Fibroblast of skin of back (primary cell): Measurements from ENCODE around the gene ZNF593OS. TPM values are rescaled to one million over a fixed set of nuclear protein-coding genes. Genes with fewer than 3 reads are reported as not detected.

Experiments used
- DNase-seq: peaks from one replicate; pipeline ENCODE4 v3.0.0-alpha.2; 2013
- polyA plus RNA-seq, 2 experiments: library from polyadenylated mRNA; unstranded; fragments of 120-200 nt; gene quantifications; one replicate each; pipeline ENCODE4 v1.2.1, GENCODE V29; 2013; ENCODE audit not compliant: insufficient read length in 2 of 2

Gene ZNF593OS
- polyA plus RNA-seq (2013, experiment 1 of 2; ENCODE audit: insufficient read length) = 1.3 TPM
- 0.42 TPM for polyA plus RNA-seq (2013, experiment 2 of 2; ENCODE audit: insufficient read length)

DNA sequence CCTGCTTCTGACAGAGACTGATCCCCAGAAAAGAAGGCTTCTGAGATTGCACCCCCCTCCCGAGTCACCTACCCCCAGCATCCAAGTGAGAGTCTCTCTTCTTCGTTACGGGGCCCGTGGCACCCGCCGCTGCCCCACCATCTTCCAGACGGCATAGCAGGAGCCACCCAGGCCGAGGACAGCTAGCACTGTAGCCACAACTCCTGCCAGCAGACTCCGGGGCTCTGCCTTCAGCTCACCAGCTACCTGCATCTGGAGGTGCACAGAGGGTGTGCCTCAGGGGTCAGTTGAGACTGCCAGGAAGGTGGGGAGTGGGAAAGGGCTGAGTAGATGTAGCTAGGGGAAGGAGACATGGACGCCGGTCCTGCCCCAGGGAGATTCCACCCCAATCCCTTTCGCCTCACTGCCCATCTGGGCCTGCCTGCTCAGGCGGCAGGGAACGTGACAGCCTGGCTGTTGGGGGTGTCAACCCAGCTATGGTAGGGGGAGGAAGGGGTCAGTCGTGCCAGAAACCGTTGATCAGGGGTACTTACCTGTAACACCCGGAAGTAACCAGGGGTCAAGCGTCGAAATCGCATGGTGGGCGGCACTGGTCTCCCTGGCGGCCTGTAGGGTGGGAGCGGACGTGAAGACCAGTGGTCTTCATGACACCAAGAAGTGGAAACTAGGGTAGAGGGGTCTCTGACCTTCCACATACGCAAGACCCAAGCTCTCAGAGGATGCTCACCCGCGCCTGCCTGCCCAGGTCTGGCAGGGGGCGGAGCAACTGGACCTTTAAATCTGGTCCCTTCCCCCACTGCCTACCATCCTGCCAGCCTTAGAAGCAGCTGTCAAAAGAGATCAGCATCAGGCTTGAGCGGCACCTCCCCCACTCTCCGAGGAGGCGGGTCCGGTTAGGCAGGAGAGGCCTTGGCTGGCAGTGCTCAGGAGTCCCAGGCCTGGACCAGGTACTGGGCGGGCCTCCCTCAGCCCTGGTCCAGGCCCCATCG, at the start of gene ZNF593OS:
Gene ZNF593OS, minus strand, starts transcription at position 749 of the 989 bp plus-strand sequence. Its CDS starts 171 bp downstream, at position 578.
- no peak for DNase-seq

DNA sequence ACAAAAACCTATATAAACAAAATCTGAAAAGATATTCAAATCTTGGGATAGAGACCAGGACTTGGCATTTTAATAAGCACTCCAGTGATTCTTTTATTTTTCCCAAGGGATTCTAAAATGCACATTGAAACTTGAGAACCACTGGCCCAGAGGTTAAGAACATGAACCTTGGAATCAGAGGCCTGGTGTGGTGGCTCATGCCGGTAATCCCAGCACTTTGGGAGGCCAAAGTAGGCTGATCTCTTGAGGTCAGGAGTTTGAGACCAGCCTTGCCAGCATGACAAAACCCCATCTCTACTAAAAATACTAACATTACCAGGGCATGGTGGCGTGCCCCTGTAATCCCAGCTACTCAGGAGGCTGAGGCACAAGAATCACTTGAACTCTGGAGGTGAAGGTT, 49.5 kb upstream of the ZNF593OS start:
- DNase-seq = no peak

DNA sequence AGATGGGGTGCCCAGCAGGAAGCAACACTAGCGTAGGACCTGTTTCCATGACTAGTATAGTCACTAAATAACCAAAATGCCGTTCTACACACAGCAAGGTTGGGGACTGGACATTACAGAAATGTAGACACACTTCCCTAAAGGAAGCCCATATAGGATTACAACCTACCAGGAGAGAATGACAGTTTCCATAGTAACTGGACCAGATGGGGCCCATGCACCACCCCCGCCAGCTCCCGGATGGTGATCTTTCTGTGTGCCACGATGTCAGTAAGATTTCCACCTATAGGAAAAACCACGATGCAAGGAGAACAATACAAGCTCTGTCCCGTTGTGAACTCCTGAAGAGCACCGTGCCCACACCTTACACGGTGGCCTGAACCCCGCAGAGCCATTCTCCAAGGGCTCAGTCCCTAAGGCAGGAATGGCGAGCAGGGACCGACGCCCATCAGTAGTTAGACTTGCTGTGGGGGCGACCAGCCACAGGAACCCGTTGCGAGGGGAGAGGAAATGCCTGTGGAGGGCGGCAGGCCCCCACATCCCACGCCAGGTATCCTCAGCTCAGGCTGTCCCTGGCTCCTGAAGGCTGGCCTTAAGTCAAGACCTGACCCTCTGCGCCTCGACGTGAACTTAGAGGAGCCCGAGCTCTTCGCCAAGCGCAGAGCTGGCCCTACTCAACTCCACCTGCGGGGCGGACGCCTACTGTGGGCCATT, 48.7 kb upstream of the ZNF593OS start:
- DNase-seq = no peak

DNA sequence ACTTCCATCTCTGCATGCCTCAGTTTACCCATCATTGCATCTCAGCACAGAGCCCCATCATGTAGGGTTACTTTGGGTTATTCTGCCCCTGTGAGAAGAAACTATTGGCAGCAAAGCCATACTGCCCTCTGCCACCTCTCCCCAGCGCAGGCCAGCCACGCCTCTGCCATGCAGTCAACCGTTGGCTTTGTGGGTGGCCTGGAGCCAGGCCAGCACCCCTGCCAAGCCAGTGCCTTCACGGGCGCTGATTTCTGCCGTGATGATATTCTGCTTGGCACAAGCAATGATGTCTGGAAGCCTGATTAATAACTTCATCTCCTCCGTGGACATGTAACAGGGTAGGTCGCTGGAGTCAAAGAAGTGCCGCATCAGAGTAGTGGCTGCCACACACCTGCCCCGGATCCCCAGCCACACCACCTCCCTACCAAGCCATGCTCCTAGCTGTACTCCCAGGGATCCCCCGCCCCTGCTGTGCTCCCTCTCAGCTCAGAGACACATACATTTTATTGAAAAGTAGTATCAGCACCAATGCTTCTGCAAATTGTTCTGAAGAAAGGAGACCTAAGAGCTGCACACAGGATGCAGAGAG, 47.4 kb upstream of the ZNF593OS start:
- DNase-seq = no peak

DNA sequence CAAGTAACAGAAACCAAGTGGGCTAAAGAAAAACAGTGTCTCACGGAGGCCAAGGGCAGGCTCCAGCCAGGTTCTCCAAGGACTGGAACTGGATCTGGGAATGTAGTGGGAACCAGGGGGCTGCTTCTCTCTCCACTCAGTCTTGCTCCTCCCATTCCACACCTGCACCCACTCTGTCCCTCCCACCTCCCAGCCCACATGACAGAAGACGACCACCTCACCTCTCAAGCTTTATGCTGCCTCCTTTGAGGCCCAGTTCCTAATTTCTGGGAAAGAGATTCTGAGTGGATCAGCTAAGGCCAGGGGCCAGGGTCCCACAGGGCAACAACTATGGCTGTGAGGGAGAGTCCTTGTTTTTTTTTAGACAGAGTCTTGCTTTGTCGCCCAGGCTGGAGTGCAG, 43.6 kb upstream of the ZNF593OS start:
- DNase-seq = no peak

DNA sequence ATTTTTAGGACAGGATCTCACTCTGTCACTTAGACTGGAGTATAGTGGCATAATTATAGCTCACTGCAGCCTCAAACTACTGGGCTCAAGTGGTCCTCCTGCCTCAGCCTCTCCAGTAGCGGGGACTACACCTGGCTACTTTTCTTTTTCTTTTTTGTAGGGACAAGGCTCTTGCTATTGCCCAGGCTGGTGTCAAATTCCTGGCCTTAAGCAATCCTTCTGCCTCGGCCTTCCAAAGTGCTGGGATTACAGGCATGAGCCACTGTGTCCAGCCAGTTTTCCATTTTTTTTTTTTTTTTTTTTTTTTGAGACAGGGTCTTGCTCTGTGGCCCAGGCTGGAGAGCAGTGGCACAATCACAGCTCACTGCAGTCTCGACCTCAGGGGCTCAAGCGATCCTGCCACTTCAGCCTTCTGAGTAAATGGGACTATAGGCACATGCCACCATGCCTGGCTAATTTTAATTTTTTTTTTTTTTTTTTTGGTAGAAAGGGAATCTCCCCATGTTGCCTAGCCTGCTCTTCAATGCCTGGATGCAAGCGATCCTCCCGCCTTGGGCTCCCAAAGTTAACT, 41.8 kb upstream of the ZNF593OS start:
- DNase-seq = no peak

DNA sequence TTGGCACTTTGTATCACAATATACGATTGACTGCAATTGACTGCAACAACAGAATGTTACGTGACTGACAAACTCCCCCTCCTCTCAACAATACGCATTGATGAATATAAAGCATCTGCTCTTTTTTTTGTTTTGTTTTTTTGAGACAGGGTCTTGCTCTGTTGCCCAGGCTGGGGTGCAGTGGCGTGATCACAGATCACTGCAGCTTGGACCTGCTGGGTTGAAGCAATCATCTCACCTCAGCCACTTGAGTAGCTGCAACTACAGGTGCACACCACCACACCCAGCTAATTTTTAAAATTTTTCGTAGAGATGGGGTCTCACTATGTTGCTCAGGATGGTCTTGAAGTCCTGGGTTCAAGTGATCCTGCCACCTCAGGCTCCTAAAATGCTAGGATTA, 41.1 kb upstream of the ZNF593OS start:
- no peak for DNase-seq

DNA sequence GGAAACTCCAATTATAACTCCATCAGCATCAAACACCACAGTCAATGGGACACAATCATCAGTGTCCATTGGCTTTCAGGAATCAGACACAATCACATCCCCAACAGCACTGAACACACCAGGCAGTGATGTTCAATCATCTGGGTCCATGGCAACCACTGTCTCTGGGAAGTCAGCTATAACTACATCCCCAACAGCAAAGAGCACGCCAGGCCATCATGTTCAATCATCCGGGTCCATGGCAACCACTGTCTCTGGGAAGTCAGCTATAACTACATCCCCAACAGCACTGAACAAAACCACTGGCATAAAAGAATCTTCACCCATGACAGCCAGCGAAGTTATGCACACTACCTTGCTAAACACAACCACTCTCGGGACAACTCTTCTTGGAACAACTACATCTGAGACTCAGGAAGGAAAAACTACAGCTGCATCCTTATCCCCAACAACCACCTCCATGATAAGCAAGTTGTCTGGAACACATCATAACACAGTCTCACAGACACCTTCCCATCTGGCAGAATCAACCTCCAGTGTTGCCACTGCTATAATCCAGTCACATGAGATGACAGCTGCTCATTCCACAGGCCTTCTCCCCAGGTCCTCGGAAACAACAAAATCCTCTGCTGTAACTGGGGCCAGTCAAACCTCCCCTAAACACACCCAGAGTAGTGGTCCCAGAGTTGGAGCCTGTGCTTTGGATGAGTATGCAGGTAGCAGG, 38.7 kb upstream of the ZNF593OS start:
- DNase-seq = no peak

DNA sequence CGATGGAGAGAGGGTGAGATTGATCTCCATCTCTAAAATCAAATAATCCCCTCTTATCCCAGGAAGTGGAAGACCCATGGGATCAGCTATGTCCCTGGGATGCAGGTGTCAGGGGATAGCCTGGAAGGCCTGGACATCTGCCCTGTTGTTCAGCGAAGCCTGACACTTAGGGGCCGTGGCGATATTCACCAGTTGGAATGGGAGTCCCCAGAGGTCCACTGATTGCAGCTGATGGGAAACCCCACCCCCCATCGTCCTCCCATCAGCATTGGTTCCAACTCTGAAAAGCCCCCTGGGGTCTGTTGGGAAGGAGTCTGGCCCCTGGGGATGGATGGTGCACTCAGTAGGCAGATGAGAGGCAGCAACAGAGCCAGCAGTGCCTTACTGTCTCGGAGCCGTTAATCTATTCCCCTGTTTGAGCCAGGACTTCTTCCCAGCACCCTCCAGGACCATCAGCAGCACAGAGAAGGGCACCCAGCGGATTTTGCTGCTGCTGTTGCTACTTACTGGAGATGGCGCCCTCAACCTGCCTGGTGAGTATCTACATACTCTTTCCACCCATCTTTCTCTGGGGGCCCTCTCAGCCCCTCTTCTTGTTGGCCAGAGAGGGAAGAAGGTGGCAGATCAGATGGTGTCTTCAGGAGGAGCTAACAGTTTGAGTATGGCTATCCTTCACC, 32.1 kb upstream of the ZNF593OS start:
- no peak for DNase-seq

DNA sequence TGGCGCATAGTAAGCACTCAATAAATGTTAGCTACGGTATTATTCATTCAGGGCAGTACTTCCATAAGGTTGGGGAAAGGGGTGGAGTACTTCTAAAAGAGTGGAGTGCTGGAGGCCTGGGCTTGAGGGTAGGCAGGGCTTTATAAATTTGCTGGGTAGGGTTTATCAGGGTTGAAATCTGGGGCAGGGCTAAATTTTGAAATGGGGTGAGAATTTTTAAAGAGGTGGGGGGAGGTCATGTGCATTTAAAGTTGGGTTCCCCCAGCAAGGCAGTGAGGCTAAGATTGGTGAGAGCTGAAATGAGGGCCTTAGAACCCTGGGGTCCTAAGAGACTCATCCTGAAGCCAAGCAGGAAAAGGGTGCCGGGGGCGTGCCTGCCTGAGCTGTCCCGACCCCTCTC, 28.8 kb upstream of the ZNF593OS start:
- DNase-seq = no peak

DNA sequence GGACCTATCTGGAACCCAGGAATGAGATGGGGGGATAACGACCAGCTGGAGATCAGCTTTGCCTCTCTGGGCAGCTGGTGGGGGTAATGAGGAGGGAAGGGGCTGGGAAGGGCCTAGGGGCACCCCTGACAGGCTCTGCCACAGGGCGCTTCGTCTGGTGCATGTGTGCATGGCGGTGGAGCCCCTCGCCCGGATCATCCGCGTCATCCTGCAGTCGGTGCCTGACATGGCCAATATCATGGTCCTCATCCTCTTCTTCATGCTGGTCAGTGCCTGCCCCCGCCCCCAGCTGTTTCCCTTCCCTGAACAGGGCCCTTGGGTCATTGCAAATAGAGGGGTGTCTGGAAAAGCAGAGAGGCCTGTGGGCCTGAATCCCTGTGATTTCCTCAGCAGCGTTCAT, 26.2 kb upstream of the ZNF593OS start:
- DNase-seq = no peak

DNA sequence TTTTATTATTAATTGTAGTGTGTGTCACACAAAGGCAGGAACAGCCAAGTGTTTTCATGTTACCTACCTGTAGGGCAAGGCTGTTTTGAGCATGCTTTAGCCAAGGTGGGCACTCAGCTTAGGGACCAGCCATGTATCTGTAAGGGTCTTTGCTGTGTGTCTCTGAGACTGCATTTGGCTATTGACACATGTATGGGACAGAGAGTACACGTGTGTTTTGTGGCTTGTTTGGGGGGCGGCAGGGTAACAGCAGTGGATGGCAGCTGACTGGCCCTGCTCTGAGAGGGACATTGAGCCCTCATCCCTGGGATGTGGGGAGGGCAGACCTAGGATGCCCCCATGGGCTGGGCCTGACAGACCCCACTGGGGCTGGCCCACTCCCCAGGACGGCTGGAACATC, 25.7 kb upstream of the ZNF593OS start:
- DNase-seq = no peak

DNA sequence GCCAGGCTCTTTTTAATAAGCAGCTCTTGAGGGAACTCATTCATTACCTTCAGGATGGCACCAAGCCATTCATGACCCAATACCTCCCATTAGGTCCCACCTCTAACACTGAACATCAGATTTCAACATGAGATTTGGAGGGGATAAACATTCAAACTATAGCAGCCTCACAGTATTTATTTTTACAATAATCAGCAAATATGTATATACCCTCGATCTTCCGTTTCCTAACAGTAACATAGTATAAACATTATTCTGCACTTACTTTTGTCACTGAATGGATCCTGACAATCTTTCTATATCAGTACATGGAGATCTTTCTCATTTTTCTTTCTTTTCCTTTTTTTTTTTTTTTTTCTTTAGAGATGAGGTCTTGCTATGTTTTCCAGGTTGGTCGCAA, 24.2 kb upstream of the ZNF593OS start:
- DNase-seq = no peak

DNA sequence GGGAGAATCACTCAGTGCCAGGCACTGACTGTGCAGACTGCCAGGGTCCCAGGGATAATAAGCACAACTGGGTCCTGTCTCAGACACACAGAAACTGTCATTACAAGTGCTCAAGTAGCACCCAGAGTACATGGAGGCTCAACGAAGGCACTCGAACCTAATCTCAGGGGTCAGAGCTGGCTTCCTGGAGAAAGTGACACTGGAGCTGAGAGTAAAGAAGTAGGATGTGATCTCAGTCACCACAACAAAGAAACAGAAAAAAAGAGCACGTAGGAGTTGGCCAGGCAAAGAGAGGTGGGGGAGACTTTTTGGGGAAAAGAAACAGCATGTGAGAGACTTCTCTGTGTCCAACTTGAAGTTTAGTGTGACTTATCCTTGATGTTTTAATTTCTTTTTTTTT, 20.1 kb upstream of the ZNF593OS start:
- no peak for DNase-seq

DNA sequence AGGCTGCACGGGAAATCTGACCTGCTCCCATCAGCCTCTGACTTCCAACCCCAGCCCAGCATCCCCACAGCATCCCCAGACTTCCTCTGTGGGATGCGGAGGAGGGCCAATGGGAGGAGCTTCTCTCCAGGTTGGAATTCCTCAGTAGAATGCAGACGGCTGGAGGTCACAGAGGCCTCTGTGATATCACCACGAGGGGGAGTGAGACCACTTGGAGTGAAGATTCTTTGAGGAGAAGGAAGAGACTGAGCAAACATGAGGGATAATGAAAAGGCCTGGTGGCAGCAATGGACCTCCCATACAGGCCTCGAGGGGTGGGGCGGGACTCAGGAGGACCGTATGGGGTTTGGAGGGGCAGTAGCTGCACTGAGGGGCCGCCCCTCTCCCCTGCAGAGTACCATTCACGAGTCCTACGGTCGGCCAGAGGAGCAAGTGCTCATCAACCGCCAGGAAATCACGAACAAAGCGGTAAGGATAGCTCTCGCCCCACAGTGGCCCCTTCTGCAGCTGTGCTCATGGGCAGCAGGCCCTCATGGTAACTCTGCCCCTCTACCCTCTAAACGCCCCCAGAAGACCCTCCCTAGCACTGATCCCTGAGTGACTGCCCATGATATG, 18.8 kb upstream of the ZNF593OS start, which contains the start of gene CATSPER4:
Gene CATSPER4, plus strand, starts transcription at position 230 of the 615 bp plus-strand sequence. Its CDS starts 26 bp downstream, at position 256.
- peak; percentile 32 for DNase-seq

DNA sequence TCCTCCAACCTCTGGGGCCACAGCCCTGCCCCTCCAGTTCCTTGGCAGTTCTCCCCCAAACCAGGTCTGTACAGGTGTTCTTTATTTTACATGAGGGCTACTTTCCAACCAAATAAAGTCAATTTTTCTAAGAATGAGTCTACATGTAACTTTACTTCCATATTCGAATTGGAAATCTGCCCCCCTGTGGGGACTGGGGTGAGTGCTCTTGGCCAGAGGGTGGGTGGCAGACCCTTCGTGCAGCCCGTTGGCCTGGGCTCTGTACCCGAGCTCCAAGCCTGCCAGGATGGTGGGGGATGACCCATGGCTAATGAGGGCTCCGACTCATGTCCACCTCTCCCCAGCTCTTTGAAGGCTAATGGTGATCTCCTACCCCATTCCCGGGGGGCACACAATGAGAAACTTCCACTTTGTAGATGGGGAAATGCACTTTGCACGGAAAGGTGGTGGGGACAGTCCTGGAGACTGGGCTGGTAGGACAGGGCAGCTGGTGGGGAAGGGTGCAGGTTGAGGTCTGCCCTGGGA, 18.2 kb upstream of the ZNF593OS start:
- no peak for DNase-seq

DNA sequence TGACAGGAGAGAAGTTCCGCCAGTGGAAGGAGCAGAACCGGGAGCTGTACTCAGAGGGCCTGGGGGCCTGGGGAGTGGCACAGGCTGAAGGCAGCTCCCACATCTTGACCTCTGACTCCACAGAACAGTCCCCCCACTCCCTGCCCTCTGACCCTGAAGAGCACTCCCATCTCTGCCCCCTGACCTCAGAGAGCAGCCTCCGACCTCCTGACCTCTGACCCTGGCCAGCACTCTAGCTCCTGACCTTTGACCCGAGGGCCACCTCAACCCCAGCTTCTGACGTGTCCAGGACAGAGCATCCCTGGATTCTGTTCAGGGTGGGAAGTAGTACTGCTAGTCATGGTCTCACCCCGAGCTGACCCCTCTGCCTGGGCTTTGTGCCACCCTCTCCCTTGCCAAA, 17.7 kb upstream of the ZNF593OS start:
- DNase-seq = no peak

DNA sequence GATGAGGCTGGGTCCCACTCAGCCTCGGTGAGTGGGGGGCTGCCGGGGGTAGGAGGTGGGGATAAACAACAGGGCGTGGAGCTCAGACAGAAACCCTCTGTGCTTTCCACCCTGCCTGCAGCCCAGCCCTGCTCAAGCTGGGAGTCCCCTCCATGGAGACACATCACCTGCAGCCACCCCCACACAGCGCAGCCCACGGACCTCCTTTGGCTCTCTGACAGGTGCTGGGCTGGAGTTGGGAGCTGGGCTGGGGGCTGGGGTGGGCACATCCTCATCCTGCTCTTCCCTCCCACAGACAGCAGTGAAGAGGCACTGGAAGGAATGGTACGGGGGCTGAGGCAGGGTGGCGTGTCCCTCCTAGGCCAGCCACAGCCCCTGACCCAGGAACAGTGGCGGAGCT, 16.8 kb upstream of the ZNF593OS start:
- DNase-seq = no peak

DNA sequence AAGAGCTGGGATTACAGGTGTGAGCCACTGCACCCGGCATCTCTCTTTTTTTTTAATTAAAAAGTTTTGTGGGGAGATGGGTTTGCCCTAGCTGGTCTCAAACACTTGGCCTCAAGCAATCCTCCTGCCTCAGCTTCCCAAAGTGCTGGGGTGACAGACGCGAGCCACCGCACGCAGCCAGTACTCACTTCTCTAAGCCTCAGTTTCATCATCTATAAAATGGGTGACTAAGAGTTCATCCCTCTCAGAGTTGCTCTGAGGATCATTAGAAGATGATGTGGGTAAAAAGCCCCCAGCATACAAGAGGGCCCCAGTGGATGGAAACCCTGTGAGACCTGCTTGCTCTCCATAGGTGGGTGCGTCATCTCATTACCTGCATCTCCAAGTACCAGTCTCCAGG, 16.2 kb upstream of the ZNF593OS start:
- no peak for DNase-seq

DNA sequence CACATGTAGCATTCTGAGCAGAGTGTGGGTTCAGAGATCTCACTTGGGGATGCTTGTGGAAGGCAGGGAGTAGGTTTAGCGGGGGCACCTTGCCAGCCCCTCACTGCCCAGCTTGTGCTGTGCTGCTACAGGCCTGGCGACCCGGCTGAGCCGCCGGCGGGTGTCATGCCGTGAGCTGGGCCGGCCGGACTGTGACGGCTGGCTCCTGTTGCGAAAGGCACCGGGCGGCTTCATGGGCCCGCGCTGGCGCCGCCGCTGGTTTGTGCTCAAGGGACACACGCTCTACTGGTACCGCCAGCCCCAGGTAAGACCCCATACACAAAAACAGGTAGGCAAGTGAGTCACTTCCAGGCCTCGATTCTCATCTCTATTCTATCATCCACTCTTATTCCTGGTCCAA, 13.3 kb upstream of the ZNF593OS start:
- DNase-seq = no peak

DNA sequence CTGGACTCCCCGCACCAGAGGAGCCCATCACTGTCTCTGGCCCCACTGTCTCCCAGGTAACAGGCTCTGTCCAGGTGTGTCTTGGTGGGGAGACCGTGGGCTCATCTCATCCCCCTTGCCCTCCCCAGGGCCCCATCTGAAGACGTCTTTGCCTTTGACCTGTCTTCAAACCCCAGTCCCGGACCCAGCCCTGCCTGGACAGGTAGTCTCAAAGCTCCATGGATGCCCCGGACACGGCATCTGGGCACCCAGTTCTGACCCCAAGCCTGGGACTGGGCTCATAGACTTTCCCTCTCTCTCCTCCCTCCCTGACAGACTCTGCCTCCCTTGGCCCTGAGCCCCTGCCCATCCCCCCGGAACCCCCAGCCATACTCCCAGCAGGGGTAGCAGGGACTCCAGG, 12.5 kb upstream of the ZNF593OS start:
- no peak for DNase-seq
